GM12872 (cell line): ENCODE measurements around the gene PDLIM5.

Experiments
- TF ChIP-seq, protein P1 (sequence below): IDR thresholded peaks from 3 replicates; pipeline ENCODE4 v1.5.1; 2011; ENCODE audit warnings: low read depth, mild to moderate bottlenecking, low read length, moderate library complexity; ENCODE audit not compliant: insufficient read depth

Gene PDLIM5

DNA sequence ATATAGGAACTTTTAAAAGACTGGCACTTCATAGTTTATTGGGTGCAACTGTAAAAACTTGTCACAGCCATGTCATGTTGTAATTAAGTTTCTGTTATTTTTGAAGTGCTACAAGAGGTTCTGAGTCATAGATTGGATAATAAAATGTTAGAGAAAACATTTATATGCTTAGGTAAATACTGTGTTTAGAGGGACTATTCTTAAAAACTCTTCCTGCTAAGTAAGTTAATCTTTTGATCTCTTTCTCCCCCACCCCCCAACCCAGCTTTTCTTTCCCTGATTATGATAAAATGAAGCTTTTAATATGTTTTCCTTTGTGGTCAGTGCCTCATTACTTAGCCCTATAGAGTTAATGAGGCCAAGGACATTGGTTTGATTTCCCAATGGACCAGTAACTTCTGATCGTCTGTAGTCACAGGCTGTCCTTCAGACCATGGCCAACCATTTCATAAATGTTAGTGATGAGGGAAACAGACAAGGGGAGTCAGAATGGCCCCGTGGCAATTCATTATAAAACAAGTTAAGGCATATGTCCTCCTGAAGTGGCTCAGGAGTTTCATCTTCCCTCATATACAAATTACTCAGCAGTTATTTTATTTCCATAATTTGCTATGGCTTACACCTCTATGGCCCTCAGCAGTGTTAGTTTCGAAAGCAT, 3.9 kb upstream of the PDLIM5 start:
- TF ChIP-seq, protein P1, sequence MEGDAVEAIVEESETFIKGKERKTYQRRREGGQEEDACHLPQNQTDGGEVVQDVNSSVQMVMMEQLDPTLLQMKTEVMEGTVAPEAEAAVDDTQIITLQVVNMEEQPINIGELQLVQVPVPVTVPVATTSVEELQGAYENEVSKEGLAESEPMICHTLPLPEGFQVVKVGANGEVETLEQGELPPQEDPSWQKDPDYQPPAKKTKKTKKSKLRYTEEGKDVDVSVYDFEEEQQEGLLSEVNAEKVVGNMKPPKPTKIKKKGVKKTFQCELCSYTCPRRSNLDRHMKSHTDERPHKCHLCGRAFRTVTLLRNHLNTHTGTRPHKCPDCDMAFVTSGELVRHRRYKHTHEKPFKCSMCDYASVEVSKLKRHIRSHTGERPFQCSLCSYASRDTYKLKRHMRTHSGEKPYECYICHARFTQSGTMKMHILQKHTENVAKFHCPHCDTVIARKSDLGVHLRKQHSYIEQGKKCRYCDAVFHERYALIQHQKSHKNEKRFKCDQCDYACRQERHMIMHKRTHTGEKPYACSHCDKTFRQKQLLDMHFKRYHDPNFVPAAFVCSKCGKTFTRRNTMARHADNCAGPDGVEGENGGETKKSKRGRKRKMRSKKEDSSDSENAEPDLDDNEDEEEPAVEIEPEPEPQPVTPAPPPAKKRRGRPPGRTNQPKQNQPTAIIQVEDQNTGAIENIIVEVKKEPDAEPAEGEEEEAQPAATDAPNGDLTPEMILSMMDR = no peak

DNA sequence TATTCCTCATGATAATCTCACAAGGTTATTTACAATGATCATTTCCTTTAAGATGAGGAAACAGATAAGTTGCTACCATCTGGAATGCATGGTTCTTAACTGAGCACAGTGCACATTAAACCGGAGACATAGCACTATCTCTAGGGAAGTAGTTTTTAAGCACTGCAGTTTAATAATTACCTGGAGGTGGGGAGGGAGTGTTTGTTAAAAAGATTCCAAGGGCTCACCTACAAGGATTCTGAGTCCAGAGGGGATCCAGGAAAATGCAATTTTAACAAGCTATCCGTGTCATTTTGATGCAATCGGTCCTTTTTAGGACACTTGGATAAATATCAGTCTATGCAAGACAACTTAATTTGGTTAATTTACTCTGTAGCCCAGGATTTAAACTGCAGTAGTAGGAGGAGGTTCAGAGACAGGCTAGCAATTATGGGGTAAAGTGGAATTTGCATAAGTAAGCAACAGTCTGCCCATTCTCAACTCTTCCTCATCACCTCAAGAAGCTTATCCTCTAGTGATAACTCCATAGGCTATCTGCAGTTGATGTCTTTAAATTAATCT, 2.8 kb upstream of the PDLIM5 start:
- TF ChIP-seq, protein P1 = no peak

DNA sequence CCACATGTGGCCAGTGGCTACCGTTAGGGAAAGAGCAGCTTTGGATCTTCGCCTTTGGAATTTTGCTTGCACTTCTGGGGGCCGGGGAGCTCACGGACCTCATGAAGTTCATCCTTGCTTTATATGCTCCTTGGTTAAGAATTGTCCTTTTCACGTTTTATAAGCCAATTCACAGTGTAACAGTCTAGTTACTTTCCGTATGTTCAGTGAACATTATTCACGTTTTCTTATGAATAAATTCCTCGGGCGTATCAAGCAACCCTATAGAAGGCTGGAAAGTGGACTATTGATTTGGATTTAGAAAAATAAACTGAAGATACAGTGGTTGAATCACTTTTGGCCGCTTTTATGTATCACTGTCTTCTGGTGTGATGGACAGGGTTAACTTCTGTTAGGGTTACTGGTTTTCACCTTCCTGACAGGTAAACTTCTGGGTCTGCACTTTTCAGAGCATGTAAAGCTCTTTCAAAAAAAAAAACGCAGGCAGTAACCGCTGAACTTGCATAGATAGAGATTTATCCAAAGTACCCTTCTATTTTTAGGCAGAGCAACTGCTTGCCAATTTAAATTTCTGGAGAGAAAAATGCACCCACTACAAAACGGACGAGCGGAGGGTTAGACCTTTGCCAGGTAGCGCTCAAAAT, 569 bp upstream of the PDLIM5 start:
- TF ChIP-seq, protein P1 = no peak

DNA sequence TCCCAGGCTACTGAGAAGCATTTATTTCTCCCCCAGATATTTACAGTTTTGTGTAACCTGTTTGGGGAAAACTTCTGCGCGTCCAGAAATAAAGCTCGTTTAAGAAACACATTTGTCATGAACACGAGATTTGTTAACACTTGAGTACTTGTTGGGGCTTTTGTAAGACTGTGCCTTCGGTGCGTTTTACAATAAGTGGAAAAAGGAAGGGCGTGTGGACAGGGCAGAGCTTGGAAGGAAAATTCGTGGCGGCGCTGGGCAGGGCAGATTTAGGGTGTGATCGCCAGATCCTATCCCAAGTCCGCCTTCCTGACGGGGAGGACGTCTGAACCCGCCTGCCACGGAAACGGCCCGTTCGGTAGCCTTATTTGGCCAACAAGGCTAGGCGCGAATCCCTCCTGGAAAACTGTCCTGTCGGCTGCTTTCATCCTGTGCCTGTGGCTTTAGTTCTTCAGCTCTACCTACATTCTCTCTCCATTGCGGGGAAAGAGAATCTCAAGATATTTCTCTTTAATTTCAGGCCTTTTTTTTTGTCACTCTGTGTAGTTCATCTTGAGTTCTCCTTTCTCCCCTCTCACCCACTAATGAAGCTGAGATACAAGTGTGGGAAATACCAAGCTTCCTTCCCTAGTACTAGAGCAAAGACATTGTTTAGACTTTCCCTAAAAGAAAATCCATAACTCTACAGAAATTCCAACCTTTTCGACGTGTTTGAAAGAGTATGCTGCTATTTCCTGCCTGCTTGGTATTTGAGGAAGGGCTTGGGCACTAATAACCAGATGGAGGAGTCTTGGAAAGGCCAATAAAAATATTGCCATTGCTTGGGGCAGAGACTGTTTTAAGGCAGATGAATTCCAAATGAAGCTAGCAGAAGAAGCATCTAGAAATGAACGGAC, 982 bp downstream of the PDLIM5 start:
- TF ChIP-seq, protein P1 = no peak

DNA sequence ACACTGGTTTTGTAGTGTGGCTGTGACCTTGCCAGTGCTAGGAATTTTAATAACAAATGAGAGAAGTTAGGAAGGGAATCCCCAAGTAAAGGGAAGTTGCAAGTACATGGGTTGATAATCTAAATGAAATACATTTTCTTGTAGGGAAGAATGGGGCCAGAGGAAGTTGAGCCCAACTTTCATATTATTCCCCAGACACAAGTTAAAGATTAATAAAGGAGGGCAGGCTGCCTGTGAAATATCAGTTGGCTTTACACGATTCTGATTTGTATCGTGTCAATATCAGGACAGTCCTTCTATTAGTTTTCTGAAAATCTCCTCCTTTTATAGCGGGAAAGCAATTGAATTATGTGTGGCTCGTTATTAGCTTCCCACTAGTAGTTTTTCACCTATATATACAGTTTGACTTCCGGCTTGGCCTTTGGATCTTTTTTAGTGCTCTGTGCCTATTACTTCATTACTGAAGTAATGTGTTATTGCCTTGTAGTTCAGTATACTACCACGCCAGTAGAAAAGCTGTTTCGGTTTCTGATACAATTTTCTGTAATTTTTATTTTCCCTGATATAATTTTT, 1.7 kb downstream of the PDLIM5 start:
- TF ChIP-seq, protein P1 = no peak

DNA sequence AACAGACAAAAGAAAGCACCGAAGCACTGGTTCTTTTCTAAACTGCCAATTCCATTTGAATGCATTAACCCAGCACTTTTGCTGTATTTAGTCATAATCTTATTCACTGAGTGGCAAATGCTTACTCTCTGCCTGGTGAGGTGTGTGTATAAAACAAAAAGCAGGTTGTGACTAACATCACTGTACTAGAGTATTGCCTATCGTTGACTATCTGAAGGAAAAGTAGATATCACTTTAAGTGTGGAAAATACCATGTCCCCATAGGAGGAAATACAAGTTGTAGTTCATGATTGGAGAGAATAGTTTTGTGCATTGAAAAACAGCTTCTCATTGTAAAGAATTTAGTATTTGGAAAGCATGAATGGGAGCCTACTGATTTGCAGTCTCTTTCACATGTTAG, 2.7 kb downstream of the PDLIM5 start:
- TF ChIP-seq, protein P1 = no peak

DNA sequence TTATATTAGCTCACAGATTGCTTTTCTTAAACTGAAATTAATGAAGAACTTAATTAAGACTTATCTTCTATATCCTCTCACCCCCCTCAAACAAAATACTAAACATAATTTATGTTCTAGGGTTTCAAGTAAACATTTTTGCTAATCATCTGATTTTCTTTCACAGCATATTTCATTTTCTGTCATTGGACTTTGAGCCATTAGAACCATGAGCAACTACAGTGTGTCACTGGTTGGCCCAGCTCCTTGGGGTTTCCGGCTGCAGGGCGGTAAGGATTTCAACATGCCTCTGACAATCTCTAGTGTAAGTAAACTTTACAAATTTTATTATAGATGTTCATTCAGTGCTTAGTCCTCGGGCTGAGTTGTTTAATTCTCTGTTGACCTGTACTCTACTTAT, 3.3 kb downstream of the PDLIM5 start:
- TF ChIP-seq, protein P1 = no peak
